HG02852 (cell line): Measurements from ENCODE around the gene SMIM11.
"Not testable (repeated sequence)": the region's sequence is repeated elsewhere in the genome, so short reads cannot be mapped to it uniquely, and the experiment has no call there.

ENCODE experiments used
- ATAC-seq: cut with Tn5 transposase; IDR thresholded peaks from one replicate; pipeline ENCODE4 v1.9.1; 2021; ENCODE audit warnings: mild to moderate bottlenecking, moderate library complexity; ENCODE audit not compliant: unreplicated experiment

Gene SMIM11

GRCh38 chr21:34407294-34407693, 32.0 kb downstream of the SMIM11 start:
- not testable (repeated sequence) for ATAC-seq

- not testable (repeated sequence) for ATAC-seq
Observed at GRCh38 chr21:34417448-34418077, 42.3 kb downstream of the SMIM11 start.

- ATAC-seq, result not testable (repeated sequence)
Observed at GRCh38 chr21:34423805-34424204, 48.5 kb downstream of the SMIM11 start, which contains the start of gene SMIM34. TSS of gene SMIM34 (minus strand) at chr21:34423951. CDS start at chr21:34423839, 112 bp downstream.

- ATAC-seq, result not testable (repeated sequence)
Observed at GRCh38 chr21:34427339-34427738, 52.0 kb downstream of the SMIM11 start.

GRCh38 chr21:34428441-34428840, 53.1 kb downstream of the SMIM11 start:
- ATAC-seq, result not testable (repeated sequence)

- not testable (repeated sequence) for ATAC-seq
Observed at GRCh38 chr21:34429710-34430109, 54.4 kb downstream of the SMIM11 start.
